GM12892 (cell line): ENCODE results near the gene KCNJ18.
"Not testable (repeated sequence)": the region's sequence is repeated elsewhere in the genome, so short reads cannot be mapped to it uniquely, and the experiment has no call there.

Experiments used
- DNase-seq: peaks from one replicate; pipeline ENCODE4 v3.0.0; 2011; ENCODE audit not compliant: insufficient read length
- FAIRE-seq: peaks from 2 replicates; lab custom pipeline; 2011; peaks lifted over from hg19 to GRCh38; lab: Jason Lieb, UNC
- POLR2A ChIP-seq: IDR thresholded peaks from 2 replicates; pipeline ENCODE4 v1.6.1; 2011; ENCODE audit warnings: low read depth, low read length, control low read depth
- POLR2AphosphoS5 ChIP-seq: IDR thresholded peaks from 2 replicates; pipeline ENCODE4 v1.6.1; 2011; ENCODE audit warnings: low read depth, low read length, control low read depth
- TAF1 ChIP-seq: IDR thresholded peaks from 2 replicates; pipeline ENCODE4 v1.6.1; 2011; ENCODE audit warnings: low read depth, mild to moderate bottlenecking, control low read depth, low read length, borderline replicate concordance

Gene KCNJ18

DNA sequence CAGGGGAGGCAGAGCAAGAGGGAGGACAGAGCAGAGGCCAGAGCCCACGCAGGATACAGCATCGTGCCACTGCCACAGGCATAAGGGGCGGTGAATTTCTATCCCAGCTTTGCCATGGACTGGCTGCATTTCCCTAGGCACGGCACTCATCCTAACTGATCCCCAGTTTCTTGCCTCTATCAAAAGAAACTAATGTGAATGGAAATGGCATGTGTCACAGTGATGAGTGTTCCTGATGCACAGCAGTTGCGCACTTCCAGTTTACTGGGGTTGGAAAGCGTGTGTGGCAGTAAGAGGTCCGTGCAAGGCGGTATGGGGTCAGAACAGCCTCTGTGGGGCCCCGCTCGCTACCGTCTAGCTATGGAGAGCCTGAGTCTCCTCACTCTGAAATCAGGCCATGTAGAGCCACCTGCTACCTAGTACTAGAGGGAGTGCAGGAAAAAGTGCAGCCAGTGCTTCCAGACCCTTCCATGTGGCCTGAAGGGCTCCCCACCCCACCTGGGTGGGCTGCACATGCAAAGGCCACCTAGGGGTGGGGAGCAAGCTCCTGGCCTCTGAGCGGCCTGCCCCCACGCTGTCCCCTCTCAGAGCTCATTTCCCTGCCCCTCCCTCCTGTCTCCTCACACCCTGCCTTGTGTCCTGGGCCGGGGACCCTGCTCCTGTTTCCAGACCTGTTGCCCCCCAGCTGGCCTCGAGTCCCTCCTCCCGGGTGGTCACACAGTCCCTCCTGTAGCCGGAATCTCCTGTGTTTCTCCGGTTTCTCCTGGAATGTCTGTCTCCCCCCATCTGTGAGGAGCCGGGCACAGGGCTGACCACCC lies 5.0 kb upstream of the KCNJ18 start:
- DNase-seq = no peak
- TF ChIP-seq POLR2AphosphoS5 (no peak), TAF1 (no peak)
- FAIRE-seq = no peak

DNA sequence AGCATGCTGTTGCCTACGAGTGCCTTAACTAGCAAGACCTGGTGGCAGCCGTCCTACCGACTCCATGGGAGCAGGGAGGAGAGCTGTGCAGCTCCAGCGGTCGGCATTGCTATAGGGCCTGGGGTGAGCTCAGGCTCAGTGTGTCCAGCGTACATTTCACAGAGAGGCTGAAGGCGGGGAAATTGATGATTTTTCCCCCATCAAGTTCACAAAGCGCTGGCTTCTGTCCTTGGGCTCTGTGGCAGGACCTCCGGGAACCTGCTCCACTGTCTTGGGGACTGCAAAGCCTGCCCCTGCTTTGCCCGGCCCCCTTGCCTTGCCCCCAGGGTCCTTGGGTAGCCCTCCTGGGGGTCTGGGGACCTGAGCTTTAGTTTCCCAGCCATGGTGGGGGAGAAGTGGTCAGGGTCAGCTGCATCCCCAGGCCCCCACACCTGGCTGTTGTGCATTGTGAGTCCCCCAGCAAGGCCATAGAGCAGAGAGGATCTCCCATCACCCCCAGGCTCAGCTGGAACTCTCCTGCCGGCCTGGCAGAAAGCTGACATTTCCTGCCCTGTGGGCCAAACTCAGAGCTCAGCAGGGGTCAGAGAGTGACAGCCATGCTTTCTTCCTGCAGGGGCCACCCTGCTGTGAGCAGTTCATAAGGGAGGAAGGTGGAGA lies 3.9 kb upstream of the KCNJ18 start:
- DNase-seq (no peak), FAIRE-seq (no peak)
- TF ChIP-seq POLR2A = no peak
- TF ChIP-seq POLR2AphosphoS5 = no peak
- TF ChIP-seq TAF1 = no peak

DNA sequence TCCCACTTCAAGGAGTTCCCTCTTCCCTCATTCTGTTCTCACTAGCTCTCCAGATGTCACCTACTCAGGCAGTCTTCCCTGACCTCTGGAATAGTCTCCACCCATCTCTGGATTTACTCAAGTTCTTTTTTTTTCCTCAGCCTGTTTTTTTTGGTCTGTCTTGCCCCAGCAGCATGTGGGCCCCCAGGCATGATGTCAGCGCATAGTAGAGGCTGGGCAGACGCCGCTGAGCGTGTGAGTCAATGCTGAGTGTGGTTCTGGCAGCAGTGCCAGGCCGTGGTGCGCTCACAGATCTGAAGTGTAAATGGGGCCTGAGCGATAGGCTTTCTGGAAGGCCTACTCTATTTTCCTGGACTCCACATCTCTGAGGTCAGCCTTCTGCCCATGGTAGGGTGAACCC lies 2.7 kb upstream of the KCNJ18 start:
- TF ChIP-seq POLR2A (no peak), TAF1 (no peak), POLR2AphosphoS5 (no peak)
- FAIRE-seq (no peak), DNase-seq (no peak)

DNA sequence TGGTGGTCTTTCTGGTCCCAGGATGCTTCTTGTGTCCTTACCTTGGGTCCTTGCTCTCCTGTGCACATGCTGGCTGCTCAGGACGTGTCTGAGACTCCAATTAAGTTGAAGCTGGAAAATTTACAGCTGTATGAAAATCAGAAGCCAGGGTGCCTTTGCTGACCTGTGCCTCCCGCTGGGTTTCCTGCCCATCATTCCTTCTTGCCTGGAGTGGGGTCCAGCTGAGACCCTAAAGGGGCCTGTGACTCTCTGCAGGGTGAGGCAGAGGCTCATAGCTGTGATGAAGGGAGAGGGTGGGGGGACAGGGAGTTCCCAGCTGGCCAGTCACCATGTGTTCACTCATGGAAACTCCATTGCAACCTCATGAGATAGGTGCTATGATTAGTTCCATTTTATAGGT lies 1.5 kb upstream of the KCNJ18 start:
- not testable (repeated sequence) for DNase-seq, FAIRE-seq

DNA sequence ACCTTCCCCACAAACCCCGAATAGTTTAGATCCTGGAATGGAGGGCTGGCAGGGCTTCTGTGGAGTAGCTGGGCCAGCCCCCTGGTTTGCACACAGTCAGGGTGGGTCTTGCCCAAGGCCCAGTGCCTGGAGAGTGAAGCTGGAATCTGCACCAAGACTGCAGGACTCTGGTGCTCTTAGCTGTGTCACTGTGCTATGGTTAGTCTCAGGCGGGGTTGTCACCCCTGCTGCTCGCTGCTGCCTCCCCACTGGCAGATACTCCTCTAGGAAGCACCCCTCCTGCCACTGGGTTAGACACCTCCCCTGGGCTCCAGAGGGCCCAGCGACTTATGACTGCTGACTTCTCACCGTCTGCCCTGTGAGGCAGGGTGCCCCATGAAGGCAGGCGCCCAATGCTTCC lies 842 bp upstream of the KCNJ18 start:
- FAIRE-seq, DNase-seq: not testable (repeated sequence)

DNA sequence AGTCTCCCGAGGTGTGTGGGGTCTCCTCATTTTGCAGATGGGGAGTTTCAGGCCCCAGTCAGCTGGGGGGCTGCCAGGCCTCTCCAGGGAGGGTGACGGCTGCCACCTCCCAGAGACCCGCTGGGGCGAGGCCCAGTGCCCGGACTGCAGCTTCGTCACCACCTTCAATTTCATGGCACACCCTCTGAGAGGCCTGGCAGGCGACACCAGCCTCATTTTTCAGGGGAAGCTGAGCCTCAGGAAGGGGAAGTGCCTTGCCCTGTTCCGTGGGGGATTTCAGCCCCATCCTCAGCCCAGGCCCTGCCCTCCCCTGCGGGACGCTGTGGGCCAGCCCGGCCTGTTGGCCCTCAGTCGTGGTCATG lies 362 bp downstream of the KCNJ18 start:
- FAIRE-seq, DNase-seq: not testable (repeated sequence)

DNA sequence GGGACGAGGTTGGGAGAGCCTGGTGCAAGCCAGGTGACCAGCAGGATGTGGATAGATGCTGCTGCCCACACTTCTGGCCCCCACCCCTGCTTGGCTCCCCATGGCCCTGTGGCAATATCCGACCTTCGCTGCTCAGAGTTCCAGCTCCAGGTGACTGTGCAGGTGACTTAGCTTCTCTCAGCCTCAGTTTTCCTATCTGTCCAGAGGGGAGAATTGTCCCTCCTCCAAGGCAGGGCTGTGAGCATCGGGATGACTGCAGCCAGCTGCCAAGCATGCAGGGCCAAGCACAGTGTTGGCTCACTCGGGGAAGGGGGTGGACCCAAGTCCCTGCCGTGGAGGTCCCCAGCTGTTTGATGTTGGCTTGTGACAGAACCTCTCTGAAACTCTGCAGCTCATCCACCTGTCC lies 1.1 kb downstream of the KCNJ18 start:
- not testable (repeated sequence) for FAIRE-seq, DNase-seq

DNA sequence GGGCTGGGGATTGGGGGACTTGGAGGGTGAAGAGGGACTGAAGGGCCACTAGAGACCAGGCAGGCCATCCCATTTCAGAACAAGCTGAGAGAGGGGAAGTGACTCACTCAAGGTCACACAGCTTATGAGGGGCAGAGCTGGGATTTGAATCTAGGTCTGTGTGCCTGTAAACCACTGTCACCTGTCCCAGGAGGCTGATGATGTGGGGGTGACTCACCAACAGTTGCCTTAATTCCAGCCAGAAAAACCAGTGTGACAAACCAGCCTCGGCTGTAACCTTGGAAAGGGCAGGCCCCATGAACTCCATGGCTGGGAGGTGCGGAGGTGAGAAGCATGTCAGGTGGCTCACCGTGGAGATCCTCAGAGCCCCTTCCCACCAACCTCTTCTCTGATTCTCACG lies 1.6 kb downstream of the KCNJ18 start:
- FAIRE-seq = not testable (repeated sequence)

DNA sequence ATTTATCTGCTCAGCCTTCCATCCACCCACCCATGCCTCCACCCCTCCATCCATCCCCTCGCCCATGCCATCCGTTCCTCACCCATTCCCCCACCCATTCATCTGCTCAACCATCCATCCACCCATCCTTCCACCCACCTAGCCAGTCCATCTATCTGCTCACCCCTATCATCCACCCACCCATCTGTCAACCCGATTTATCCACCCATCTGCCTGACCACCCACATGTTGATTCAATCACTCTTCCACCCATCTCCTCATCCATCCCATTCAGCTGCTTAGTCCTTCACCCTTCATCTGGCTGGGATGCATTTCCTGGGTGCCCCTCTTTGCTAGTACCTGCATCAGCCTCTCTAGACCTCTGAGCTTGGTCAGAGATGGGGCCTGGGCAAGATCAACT lies 3.9 kb downstream of the KCNJ18 start:
- DNase-seq, FAIRE-seq: not testable (repeated sequence)

More for the DNA sequence above, 1.6 kb downstream of the KCNJ18 start:
- not testable (repeated sequence) for DNase-seq

DNA sequence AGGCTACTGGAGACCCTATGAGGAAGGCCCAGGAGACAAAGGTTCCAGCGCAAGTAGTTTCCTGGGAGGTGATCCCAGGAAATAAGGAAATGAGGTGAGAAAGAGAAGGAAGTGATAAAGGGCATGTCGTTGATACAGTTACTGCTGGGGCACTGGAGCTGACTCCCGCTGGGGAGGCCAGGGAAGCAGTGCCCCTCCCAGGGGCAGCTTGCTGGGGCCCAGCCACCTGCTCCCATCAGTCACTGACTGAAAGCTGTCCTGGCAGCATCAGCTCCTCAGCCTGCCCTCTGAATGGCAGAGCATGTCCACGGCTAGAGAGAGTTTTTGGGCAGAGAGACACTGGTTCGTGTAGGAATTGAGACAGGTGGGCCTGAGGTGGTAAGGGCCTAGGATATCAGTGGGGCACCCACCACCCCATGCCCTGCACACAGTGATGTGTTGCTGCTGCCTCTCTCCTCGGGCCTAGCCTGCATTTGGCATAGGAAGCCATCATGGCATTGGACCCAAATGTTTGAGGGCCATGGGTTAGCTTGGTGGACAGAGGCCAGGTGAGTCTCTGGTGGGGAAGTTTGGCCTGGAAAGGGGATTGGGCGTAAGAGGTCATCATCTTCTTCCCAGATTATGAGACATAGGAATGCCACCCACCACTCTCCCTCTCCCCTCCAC lies 4.7 kb downstream of the KCNJ18 start:
- DNase-seq, FAIRE-seq: not testable (repeated sequence)

DNA sequence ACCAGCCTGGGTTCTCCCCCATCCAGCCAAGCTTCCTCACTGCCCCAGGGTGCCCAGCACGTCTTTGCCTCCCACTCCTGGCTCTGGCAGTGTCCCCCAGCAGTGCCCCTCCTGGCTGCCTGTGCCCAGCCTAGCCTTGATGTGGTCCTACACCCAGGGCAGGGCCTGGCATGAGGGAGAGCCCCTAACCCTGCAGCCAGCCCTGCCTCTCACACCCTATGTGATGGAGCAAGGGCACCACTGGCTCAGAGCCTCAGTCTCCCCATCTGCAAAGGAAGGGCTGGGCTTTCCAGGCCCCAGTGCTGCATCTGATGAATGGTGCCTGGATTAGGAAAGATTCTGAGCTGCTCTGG lies 5.2 kb downstream of the KCNJ18 start:
- not testable (repeated sequence) for DNase-seq, FAIRE-seq

DNA sequence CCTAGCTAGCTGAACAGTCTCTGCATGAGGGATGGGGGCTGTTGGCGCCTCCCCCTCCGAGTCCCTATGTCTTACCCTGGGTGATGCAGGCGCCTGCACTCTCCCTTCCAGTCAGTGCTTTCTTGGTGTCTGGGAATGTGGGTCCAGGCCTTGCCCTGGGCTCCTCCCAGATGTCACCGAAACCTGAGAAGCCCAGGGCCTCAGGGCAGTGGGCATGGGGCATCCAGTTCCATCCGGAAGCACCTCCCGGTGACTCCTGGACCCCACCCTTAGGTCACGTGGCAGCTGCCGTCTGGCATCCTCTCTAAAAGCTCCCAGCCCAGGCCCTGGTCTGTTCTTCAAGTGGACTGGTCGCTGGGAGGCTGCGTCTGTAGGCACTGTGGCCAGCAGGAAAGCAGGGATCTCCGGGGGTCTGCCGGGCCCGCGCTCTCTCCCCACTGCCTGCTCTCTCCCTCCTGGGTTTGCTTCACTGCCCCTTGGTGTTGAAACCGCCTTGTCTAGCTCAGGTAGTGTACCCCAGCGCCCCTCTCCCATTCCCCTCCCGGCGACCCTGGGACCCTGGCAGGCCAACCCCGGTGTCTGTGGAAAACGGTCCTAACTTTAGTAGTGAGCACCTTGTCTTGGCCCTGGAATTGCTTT lies 6.2 kb downstream of the KCNJ18 start:
- not testable (repeated sequence) for FAIRE-seq

DNA sequence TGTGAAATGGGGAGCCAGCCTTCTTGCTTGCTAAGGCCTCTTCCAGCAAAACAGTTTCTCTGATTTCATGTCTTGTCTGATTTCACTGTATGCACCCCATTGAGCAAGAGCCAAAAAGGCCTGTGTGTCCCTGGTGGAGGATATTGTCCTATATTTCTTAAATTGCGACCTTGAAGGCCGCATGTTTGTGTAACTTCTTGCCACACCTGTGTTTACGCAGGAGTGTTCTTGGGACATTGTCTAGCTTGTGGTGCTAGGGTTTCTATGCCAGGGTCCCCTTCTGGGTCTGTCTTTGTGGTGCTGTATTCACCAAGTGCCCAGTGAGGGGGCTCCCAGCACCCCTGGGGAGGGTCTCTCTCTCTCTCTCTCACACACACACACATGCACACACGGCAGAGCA lies 6.8 kb downstream of the KCNJ18 start:
- FAIRE-seq, DNase-seq: not testable (repeated sequence)

More for the DNA sequence above, 6.2 kb downstream of the KCNJ18 start:
- not testable (repeated sequence) for DNase-seq

DNA sequence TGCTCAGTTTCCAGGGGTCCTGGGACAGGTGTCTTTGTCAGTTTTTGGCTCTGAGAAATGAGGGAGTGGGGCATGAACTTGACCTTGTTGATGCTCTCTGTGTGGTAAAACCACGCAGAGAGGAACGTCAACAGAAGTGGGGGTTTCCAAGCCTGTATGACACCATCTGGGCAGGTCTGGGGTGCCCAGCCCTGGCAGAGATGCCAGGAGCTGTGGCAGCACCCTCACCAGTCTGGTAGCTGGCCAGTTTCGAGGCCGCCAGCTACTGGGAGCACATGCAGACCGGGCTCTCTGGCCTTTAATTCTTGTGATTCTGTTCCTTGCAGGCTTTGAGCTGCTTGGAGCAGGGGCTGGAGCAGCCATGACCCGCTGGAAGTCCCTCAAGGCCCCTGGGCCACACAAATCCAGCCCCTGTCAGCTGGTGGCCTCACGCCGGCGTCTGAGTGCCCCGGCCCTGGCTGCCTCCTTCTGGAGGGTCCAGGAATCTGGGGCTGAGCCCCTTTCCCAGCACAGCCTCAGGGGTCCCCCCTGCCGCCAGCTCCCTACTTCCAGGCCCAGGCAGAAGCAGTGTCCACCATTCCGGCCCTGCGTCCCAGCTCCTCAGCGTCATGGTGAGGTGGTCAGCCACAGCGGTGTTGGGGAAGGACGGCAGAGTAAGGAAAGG lies 7.4 kb downstream of the KCNJ18 start:
- DNase-seq, FAIRE-seq: not testable (repeated sequence)

DNA sequence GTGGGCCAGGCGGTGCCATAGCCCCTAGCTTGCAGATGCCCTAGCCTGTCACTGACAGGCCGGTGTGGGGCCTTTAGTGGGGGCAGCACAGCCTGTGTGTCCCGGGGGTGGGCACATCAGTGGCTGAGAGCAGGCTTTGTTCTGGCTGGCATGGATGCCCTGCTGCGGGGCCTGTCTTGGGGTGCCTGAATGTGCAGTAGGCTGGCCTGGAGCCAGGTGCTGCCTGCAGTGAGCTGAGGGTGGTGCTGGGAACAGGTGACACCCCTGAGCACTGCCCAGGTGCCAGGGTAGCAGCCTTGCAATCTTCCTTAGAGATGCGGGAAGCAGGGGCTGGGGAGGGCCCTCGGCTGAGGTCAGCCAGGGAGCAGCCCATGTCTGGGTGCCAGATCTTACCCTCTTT lies 8.8 kb downstream of the KCNJ18 start:
- DNase-seq, FAIRE-seq: not testable (repeated sequence)

DNA sequence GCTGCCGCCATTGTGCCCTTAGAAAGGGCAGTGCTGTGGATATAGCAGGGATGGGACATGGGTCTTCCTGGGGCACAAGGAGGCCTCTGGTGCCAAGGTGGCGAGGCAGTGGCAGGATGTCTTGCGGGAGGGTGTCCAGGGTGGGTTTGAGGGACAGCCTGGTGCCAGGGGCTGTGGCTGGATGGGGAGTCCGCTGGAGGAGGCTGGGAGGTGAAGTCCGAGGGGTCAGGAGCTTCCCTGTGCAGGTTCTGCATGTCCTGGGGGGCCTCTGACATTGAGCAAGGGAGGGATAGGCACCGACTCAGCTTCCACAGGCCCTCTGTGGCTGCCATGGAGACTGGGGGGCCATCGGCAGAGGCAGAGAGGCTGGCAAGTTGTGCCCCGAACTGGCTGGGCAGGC lies 9.7 kb downstream of the KCNJ18 start:
- not testable (repeated sequence) for DNase-seq, FAIRE-seq

DNA sequence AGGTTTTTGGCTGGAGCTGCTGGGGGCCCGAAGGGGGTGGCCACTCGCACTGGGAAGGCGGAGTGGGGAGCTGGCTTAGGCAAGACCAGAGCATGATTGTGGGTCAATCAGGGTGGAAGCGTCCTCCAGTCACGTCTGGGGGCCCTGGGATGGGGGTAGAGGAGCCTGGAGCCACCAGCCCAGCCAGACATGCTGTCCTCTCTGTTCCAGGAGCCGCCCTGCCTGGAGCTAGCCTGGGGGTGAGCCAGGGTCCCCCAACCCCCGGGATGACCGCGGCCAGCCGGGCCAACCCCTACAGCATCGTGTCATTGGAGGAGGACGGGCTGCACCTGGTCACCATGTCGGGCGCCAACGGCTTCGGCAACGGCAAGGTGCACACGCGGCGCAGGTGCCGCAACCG lies 10.2 kb downstream of the KCNJ18 start:
- not testable (repeated sequence) for DNase-seq, FAIRE-seq

DNA sequence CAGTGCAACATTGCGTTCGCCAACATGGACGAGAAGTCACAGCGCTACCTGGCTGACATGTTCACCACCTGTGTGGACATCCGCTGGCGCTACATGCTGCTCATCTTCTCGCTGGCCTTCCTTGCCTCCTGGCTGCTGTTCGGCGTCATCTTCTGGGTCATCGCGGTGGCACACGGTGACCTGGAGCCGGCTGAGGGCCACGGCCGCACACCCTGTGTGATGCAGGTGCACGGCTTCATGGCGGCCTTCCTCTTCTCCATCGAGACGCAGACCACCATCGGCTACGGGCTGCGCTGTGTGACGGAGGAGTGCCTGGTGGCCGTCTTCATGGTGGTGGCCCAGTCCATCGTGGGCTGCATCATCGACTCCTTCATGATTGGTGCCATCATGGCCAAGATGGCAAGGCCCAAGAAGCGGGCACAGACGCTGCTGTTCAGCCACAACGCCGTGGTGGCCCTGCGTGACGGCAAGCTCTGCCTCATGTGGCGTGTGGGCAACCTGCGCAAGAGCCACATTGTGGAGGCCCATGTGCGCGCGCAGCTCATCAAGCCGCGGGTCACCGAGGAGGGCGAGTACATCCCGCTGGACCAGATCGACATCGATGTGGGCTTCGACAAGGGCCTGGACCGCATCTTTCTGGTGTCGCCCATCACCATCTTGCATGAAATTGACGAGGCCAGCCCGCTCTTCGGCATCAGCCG lies 10.8 kb downstream of the KCNJ18 start:
- not testable (repeated sequence) for FAIRE-seq

More for the DNA sequence above, 10.8 kb downstream of the KCNJ18 start:
- DNase-seq = not testable (repeated sequence)
